HS-27A (cell line): Measurements from ENCODE around the gene SLC8A2.

Experiments used
- DNase-seq: peaks from one replicate; pipeline ENCODE4 v3.0.0-alpha.2; 2012; ENCODE audit warnings: low read depth, missing footprints

The SLC8A2 gene

DNA sequence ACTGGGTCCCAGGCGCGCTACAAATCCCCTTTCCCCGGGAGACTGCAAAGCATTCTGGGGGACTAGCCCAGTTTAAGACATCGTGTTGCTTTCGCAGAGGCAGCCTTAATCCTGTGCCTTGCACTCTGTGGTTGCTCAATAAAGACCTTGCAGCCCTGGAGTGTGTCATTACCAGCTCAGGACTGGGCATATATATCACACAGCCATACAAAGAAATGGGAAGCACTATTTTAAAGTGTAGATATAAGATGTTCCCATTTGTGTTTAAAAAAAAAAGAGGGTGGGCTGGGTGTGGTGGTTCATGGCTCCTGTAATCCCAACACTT is 32.1 kb upstream of the SLC8A2 start:
- DNase-seq, result no peak

DNA sequence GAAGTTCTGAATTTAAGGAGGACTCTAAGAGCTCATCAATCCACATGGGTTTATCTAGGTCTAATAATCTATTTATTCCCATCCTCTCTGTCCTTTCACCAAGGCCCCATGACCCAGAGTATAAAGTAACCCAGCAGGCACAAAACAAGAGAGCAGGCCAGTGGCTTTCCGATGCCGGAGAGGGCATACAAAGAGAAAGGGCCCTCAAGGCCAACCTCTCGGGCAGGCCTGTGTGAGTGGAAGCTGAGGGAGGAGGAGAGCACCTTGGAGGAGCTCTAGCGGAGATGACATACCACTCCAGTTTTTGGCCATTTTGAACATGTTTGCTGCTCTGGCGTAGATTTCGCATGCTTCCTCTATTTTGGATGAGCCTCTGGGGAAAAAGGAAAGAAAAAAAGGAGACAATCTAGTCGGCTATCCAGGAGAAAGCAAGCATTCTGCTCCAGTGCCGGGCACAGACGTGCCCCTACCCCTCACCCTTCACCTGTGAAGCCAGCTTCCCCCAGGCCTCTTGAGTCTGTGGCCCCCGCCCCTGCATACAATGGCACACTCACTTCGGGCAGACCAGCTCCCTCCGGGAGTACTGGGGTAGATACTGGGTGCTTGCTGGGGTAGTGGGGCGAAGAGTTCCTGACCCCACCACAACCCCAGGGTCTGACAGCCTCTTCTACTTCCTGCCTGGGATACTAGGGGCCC is 31.6 kb upstream of the SLC8A2 start:
- DNase-seq, result no peak

DNA sequence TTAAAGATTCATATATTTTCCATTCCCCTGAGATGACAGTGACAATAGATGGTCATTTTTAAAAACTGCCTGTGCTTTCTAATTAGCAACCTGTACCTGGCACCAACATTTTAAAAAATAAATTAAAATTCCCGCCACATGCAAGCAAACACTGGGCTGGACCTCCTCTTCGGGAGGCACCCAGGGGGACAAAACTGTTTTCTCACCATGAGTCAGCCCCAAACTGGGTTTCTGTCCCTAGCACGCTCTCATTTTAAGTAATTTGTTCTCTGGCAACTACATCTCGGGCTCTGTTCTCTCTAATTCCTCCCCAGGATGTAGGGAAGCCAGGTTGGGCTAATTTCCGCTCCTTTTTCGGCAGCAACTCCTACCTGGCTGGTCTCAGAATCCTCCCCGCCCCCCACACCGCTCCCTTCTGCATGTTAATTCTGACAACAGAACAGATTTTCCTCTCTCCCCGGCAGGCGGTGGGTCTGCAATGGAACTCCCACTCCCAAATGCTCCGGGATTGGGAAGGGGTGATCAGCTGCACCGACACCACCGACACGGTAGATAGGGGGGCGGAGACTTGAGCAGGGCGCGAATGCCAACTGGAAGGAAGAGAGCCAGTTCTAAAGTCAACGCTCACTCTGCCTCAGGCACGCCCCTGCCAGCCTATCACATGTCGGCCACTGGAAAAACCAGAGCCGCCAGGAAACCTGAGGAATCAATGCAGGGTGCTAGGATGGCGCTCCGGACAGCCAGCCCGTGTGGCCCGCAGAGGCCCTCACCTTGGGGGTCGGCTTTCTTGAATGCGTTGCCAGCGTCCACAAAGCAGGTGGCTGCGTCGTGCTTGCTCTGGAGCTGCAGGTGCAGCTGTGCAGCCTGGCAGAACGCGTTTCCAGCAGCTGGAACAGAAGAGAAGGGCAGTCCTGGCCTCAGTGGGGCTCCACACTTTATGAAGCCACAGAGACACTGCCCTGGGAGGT is 28.5 kb upstream of the SLC8A2 start:
- no peak for DNase-seq

DNA sequence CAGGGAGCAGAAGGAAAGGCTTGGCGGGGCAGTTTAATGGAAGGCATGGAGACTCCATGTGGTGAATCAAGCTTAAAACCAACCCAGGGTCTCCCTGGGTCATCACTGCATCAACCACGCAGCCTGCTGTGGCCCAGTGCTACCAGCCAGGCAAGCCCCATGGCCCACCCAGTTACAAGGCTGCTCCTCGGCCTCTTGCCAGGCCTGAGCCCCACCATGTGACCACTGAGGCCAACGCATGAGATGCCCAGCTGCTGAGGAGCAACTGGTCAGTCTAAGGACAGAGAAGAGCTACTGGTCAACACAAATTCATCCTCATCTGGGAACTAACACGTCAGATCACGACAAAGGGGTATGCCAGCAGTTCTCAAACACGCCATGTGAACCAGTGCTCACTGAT is 27.7 kb upstream of the SLC8A2 start:
- DNase-seq, result no peak

DNA sequence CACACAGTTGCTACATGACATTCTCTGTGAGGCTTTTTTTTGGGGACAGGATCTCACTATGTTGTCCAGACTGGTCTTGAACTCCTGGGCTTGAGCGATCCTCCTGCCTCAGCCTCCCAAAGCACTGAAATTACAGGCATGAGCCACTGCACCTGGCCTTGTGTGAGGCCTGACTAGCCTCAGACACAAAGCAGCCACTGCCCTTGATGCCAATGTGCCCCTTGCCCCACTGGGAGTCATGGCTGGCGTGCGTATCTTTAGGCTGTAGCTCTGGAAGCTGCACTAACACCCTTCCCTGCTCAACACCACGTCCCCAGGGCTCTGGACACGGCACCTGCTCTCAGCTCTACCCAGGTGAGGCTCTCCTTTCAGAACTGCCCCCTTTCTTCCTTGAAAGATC is 26.9 kb upstream of the SLC8A2 start:
- DNase-seq, result no peak

DNA sequence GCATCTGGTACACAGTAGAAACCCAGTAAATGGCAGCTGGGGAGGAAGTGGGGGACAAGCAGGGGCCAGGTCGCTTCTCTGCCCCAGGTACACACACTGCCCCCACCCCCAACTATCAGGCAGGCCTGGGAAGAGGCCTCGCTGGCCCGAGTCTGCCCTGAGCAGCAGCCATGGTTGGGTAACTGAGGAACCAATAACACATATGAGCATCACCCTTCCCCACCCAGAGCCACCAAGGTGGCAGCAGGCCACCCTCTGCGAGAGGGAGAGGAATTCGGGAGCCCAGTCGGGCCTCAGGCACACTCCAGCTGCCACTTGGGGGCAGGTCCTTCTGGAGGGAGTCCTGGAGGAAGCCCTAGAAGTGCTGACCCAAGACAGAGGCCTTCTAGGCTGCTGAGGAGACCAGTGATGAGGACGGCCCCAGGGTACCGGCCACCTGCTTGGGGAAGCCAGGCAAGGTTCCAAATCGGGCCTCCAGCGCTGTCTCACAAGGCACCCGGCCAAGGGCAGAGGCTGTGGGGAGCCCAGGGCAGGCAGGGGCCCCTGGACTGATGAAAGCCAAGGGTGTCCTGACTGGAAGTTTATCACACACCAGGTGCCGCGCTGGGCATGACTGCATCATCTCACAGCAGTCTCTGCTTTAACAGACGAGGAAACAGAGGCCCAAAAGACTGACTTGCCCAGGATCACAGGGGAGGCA is 26.3 kb upstream of the SLC8A2 start:
- DNase-seq, result no peak

DNA sequence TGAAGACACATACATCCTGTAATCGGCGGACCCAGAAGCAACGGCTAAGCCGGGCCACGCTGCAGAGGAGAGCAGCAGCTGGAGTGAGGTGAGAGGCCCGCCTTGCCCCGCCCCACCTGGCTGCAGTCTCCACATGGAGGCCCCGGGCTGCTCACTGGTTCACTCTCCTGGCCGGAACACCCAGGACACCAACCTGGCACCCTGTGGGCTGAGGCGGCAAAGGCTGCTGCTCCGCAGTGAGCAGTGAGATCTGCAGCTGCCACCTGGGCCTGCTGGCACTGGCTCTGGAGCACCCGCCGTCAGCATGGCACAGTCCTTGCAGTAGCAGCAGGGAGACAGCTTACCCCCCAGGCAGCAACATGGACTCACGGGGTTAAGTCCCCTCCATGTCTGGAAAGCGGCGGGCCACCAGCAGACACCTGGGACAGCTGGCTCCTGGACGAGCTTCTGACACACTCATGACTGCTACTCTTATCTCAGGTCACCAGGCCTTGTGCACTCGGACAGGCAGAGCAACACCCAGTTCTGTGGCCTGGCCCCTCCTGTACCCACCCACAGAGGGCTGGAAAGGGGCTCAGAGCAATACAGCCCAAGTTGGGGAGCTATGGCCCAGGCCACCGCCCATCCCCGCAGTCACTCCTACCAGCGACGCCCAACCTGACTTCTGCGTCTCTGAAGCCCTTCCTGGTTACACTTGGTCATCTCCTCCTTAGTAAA is 25.5 kb upstream of the SLC8A2 start:
- no peak for DNase-seq

DNA sequence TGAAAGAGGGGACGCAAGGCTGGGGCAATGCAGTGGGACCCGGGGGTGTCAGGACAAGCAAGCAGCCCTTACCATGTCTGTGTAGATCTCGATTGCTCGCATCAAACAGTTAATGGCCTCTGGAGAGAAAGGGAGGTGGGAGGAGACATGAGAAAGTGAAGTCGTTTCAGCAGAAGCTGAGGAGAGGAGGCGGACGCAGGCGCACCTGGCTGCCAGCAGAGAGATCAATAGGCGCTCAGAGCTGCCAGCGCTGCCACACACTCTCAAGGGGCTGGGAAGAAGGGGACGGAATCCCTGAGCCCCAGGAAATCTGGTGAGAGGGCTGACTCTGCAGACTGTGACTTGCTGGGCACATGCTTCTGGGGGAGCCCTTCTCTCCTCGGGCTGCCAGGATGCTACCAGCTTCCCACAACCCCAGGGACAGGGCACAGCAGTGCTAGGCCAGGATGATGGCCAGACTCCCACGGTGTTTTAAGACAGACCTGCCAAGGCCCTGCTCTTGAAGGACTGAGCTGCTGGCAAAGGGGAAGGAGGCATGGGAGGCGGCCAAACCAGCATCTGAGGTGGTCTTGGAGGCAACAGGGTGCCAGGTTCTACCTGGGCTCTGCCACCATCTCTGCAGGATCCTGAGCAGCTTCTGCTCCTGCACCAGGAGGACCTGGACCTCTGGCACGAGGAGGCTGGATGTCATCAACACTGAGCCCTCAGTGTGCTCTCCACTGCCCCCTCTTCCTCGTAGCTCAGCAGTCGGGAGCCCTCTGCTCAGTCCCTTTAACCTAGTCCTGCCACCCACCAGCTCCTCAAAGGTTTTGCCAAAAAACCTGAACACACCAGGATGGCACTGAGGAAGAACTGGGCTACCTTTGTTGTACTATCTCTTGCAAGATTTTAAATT is 24.0 kb upstream of the SLC8A2 start:
- DNase-seq, result no peak

DNA sequence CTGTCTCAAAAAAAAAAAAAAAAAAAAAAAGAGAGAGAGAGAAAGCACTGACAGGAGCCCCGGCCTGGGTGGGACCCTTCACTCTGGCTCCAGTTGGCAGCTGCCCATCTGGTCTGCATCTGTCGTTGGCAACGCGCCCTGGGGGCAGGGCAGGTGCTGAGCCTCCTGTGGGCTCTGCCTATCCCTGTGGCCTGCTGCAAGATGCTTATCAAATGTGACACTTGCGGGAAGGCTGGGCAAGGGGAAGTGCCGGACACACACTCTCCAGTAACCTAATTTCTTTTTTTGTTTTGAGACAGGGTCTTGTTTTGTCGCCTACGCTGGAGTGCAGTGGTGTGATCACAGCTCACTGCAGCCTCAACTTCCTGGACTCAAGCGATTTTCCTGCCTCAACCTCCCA is 23.0 kb upstream of the SLC8A2 start:
- no peak for DNase-seq

DNA sequence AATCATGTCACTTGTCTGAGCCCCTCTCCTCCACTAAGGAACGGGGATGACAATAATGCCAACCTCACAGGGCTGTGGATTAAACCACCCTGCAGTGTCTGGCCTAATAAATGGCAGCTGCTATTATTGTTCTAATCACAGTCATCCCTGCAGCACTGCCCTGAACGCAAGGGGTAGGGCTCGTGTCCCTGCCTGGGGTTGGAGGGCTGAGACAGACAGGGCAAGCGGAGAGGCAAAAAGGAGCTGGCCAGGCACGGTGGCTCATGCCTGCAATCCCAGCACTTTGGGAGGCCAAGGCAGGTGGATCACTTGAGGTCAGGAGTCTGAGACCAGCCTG is 22.5 kb upstream of the SLC8A2 start:
- no peak for DNase-seq

DNA sequence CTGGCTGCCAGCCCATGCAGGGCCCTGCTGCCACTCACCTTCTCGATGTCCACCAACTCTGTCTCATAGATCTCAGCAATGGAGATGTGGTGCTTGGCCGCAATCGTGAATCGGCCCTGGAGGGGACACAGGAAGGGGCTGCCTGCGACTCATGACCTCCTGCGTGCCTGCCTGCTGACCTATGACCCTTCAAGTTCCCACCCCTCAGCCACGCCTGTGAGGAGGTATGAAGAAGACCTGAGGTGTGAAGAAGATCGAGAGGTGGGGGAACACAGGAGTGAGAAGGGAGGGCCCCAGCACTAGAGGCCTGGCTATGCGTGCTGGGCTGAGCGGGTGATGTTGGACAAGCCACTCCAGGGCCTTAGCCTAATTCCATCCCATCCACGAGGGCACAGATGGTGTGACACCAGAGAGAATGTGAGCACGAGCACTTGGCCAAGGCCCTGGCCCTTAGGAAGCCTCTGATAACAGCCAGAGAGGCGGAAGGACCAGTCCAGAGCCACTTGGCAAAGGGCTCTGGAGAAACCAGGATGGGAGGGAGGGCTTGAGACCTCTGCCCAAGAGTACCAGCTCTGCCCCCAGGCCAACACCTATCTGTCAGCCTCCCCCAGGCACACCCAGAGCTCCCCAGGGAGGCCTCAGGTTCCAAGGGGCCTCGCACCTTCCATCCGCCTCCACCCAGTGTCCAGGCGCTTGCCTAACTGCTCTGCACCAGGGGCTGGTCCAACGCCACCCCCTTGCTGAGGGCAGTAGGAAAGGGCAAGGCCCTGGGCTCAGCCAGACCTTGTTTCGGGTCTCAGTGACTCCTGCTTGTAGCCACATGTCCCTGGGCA is 21.9 kb upstream of the SLC8A2 start:
- no peak for DNase-seq

DNA sequence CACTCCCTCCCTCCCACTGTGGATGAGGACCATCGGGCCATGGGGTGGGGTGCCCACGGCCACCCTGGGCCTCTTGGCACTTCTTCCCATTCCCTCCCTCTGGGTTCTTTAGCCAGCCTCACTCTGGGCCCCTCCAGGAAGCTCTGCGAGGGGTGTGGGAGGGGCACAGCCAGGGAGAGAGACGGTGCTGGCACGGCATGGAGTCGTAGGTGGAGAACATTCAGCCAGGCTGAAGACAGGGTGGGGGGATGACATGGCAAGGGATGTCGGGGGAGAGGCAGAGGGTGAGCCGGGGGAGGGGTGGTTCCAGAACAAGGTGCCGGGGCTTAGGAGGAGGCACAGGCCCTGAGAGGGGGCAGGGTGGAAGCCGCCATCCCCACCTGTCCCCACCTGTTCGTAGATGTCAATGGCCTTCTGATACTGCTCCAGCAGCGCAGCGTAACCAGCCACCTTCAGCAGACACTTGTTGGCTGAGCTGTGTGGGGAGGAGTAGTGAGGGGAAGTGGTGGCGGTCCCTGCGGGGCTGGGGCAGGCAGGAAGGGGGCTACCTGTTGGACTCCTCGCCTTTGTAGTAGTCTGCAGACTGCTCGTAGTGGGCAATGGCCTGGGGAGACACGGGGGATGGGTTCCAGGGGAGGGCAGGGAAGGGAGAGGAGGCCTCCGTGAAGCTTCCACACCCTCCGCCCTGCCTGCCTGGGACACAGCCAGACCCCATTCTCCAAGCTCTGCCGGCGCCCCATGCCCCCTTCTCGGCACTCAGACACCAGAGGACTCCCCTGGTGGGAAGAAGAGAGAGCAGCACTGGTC is 21.1 kb upstream of the SLC8A2 start:
- DNase-seq, result no peak

DNA sequence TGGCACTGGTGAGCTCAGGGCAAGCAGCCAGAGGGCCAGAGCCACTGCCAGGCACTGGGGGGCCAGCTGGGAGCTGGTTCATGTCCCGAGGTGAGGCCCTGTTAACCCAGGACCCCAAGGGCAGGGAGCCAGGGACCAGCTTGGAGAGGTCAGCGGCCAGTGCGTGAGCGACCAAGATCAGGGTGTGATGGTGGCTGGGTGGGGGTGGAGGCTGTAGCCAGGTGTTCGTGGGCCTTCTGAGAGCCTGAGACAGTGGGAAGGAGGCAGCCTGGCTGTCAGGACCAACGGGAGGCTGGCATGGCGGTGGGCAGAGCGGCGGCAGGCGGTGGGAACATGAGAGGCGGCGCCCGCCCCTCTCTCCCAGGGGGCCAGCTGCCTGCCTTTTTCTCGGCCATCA is 20.4 kb upstream of the SLC8A2 start:
- DNase-seq, result no peak

DNA sequence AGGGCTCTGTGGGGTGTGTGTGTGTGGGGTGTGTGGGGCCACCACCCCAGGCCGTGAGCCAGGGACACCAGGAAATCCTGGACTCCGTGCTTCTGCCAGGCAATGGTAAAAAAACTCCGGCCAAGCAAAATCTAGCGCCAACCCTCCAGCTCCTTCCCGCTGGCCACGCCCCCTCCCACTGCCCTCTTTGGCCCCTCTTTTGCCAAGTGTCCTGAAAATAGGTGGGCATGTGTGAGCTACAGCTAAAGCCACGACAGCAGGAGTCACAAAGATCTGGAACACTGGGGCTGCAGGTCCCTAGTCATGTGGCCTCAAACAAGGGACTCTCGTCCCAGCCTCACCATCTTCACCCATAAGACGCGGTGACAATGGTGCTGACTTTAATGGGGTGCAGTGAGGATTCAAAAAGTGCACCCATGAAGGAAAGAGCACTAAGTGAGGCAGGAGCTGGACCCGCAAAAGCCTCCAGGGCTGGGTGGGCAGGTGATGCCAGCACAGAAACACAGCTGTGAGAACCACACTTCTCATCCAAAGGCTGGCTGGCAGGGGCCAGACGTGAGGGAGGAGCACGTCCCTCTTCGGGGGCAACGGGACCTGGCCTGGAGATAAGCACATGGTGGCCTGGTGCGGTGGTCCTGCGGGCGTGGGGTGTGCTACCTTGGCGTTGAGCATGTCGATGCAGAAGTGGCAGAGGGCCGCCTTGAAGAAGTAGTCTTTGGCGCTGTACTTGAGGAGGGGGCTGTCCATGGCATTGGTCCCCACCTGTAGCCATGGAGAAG is 19.9 kb upstream of the SLC8A2 start:
- no peak for DNase-seq

DNA sequence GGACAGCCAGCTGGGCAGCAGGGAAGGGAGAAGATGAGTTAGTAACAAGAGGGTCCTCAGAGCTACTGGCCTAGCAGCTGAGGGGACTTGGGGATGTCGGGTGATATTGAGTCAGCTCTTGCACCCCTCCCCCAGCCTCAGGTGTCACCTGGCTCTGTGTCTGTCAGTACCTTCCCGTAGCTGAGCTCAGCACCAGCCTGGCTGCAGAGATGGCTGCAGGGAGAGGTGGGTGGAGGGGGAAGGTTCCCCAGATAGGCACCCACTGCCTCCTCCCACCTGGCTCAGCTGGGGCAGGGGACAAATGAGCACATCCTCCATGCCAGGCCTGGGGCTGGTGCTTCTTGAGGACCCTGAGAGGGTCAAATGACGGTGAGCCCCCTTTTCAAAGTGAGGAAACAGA is 19.2 kb upstream of the SLC8A2 start:
- no peak for DNase-seq

DNA sequence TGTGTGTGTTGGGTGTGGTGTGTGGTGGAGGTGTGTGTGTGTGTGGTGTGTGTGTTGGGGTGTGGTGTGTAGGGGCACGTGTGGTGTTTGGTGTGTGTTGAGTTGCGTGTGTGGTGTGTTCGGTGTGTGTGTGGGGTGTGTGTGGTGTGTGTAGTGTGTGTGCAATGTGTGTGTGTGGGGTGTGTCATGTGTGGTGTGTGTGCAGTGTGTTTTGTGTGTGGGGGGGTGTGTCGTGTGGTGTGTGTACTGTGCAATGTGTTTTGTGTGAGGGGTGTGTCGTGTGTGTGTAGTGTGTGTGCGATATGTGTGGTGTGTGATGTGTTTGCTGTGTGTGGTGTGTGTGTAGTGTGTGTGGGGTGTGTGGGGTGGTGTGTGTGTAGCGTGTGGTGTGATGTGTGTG is 18.3 kb upstream of the SLC8A2 start:
- no peak for DNase-seq

DNA sequence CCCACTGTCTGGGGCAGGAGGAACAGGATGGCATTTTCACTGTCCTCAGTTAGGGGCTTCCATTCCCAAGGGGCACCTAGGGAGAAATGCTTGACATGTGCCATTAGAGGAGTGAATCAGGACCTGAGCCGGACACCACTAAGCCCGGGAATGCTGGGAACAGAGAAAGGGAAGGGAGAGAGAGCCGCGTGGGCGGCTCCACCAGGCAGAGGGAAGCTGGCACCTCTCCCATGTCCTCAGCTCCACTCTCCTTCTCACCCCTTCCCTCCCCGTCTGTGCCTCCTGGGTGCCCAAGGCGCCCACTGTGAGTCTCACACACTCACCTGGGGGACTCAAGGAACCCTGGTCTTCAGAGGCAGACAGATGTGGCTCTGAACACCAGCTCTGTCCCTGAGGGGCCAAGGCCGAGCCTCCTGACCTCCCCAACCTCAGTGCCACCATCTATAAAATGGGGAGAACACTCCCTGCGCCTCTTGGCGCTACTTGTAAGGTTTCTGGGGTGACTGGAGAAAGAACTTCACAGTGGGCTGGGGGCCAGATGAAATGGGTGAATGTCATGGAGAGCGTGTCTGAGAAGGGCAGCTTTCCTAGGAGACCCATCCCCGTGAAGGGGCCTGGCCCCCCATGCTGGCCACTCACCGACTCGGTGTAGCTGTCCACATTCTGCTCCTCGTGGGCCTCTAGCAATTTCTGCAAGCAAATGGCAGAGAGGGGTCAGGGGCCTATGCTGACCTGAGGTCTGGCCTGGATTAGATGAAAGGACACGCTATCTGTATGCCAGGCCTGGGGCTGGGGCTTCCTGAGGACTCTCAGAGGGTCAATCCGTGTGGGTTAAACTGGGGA is 17.6 kb upstream of the SLC8A2 start:
- DNase-seq, result no peak
